NCI-H748 (cell line): ENCODE results near the gene CHERP.
A peak's percentile ranks its signal among the peaks of the same experiment; 100 is the strongest.
"Not testable (repeated sequence)": the region's sequence is repeated elsewhere in the genome, so short reads cannot be mapped to it uniquely, and the experiment has no call there.

Experiments
- DNase-seq: peaks from one replicate; lab custom pipeline; 2025; ENCODE audit not compliant: unreplicated experiment; lab: John Stamatoyannopoulos, UW

Gene CHERP

DNA sequence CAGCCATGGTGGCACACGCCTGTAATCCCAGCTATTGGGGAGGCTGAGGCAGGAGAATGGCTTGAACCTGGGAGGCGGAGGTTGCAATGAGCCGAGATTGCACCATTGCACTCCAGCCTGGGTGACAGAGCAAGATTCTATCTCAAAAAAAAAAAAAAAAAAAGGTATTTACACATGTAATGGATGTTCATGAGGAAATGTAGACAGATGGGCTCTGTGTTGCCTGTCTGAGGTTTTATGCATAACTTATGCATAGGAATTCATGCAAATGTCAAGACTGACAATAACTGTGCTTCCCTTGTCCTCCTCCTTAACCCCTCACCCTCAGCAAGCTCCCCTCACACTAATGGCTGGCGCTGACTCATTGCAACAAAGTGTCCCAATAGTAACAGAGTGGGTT lies 55.8 kb downstream of the CHERP start:
- not testable (repeated sequence) for DNase-seq

DNA sequence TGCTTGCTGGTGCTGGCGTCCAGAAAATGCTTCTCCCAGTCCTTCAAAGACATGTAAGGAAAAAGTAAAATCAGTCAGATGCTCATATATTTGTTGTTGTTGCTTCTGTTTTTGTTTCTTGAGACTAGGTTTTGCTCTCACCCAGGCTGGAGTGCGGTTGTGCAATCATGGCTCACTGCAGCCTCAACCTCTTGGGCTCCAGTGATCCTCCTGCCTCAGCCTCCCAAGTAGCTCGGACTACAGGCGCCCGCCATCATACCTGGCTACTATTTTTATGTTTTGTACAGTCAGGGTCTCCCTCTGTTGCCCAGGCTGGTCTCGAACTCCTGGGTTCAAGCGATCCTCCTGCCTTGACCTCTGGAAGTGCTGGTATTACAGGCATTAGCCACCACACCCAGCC lies 59.5 kb downstream of the CHERP start:
- DNase-seq: no peak

DNA sequence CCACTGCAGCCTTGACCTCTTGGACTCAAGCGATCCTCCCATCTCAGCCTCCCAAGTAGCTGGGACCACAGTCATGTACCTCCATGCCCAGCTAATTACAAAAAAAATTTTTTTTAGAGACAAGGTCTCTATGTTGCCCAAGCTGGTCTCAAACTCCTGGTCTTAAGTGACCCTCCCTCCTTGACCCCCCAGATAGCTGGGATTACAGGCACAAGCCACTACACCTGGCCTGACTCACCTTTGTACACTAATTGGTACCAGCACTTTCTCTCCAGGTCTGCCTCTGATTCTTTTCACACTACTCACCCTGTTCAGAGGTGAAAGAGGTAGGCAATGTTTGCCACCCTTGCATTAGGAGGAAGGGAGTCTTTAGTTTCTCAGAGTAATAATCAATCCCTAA lies 64.9 kb downstream of the CHERP start:
- no peak for DNase-seq

DNA sequence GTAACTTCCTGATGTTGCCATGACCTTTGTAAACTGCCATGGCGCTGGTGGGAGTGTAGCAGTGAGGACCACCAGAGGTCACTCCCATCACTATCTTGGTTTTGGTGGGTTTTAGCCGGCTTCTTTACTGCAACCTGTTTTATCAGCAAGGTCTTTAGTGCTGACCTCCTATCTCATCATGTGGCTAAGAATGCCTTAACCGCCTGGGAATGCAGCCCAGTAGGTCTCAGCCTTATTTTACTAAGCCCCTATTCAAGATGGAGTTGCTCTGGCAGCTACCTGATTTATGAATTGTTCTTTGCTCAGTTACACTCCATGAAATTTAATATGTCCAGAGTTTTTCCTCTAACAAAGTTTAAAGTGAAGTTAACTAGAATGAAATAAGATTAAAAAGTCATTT lies 65.8 kb downstream of the CHERP start:
- DNase-seq: no peak

DNA sequence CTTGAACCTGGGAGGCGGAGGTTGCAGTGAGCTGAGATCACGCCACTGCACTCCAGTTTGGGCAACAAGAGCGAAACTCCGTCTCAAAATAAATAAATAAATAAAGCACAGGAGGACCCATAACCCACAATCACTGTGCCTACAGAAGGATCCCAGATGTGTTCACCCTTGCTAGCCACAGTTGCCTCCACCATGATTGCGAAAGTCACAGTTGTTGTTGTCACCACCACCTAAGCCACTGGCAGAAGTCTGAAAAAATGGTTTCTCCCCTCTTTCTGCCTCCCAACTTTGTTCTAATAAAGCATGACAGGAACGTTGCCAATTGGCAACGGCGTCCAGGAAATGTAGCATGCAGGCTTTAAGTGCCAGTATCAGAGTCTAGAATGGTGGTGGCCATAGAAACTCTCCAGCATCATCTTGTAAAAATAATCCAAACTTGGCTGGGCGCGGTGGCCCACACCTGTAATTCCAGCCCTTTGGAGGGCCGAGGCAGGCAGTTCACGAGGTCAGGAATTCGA lies 68.3 kb downstream of the CHERP start:
- DNase-seq: no peak

DNA sequence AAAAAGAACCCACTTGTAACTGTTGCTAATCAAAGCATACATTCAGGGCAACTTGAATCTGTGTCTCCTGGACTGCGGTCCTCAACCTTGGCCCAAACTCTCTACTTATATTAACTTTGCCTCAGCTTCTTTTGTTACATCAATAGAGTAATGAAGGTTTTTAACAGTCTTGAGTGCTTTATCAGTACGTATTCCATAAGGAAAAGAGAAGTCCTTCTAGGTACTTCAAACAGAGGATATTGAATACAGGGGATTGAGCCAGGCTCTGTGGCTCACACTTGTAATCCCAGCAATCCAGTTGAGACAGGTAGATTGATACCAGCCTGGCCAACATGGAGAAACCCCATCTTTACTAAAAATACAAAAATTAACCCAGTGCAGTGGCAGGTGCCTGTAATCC lies 69.2 kb downstream of the CHERP start:
- DNase-seq: no peak

DNA sequence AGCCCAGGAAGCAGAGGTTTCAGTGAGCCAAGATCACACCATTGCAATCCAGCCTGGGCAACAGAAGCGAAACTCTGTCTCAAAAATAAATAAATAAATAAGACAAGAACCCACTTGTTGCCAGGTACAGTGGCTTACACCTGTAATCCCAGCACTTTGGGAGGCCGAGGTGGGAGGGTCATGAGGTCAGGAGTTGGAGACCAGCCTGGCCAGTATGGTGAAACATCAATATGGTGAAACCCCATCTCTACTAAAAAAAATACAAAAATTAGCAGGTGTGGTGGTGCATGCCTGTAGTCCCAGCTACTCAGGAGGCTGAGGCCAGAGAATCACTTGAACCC lies 69.7 kb downstream of the CHERP start:
- DNase-seq: not testable (repeated sequence)

DNA sequence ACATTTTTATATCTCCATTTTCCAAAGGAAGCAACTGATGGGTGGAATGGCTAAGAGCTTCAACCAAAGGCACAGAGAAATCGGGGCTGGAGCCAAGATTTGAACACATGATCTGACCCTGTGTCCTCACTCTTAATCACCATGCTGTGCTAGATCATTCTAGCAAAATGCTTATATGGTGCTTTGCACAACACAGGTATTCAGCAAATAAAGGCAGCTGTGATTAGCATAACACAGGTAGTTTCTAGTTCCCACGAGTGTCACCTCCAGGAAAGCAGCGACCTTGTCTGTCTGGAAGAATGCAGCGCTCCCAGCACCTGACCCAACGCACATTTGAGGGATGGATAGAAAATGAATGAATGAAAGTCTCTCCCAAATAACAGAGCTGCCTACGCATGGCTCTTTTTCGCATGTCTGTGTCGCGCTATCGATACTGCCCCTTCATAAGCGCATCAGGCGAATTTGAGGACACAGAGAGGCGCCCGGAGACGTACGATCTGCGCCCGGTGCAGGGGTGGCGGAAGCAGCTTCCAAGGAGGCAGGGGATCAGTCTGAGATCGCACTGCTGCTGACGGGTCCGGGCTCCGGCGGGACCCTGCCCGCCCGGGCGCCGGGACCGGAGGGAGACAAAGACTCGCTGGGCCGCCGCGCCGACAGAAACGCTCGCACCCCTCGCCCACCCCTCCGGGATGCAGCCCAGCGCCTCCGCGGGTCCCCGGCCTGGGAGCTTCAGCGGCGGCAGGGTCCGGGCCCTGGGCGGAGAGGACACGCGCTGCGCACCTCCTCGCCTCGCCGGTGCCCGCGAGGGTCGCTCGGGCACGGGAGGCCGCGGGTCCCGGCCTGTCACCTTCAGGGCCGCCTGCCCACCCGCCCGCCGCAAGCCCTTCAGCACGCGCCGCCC lies 71.1 kb downstream of the CHERP start:
- DNase-seq: peak; percentile 10

DNA sequence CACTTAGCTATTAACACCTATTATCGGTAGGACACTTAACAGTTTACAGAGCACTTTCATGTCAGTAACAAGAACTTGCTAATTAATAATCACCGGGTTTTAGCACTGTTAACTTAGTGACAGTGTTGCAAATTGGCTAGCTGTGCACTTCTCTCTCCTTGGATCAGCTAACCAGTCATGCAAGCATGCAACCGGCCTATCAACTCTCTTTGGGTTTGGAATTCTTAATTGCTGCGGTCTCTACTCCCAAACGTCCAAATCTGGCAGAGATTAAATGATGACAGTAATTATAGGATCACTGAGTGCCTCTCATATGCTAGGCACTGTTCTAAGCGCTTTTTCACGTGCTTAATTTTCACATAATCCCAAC lies 71.7 kb downstream of the CHERP start:
- no peak for DNase-seq
